ENCODE data around the gene ZFHX3.

The ZFHX3 gene

GRCh38 chr16:72946474-72947194, 101.3 kb downstream of the ZFHX3 start:
- no peak for DNase-seq

- no peak for DNase-seq
Observed at GRCh38 chr16:72946063-72946462, 101.9 kb downstream of the ZFHX3 start.

DNA sequence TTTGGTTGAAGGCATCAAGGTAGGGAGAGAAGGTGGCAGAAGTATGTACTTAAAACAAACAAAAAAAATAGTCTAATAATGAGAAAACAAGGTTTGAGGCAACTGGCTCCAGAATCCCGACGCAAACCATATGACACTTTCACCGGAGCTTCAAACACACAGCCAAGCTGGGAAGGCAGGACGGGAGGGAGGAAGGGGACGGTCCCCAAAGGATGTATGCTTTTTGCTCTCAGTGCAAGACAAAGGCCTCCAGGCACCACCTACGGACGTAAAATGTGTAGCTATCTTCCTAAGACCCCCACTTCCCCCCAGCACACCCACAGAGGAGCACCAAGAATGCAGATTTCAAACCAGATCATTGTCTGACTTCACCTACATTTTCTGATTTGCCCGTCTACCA, 102.3 kb downstream of the ZFHX3 start:
- no peak for DNase-seq

DNA sequence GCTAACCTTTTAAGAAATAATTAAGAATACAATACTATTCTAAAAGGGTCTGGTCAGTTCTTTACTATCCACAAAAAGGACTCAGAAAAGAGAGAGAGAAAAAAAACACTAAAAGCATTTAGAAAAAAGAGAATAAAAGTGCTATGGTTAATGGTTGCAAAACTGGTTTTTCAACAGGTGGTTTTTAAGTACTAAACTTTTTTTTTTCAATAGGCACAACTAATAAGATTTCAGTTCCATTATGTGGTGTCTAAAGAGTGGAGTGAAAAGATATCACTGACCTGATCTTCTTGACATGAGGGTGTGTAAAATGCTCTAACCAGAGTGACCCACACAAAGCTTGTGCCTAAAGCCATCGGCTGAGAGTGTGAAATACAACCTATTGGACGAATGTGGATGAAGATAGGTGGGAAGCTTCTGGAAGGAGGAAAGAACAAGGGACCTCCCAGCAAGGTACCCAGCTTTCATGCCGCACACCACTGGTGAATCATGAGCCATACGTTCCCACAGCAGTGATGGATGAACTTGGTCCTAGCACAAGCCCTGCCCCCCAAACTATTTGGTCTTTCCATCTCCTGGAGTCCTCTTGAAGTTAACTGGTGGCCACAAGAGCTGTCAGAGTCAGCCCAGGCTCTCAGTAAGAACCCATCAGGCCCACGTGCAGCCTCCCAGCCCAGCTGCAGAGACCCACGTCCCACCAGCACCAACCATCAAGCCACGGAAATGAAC, 103.0 kb downstream of the ZFHX3 start:
- DNase-seq, result no peak

GRCh38 chr16:72942021-72942420, 105.9 kb downstream of the ZFHX3 start:
- DNase-seq, result no peak

DNA sequence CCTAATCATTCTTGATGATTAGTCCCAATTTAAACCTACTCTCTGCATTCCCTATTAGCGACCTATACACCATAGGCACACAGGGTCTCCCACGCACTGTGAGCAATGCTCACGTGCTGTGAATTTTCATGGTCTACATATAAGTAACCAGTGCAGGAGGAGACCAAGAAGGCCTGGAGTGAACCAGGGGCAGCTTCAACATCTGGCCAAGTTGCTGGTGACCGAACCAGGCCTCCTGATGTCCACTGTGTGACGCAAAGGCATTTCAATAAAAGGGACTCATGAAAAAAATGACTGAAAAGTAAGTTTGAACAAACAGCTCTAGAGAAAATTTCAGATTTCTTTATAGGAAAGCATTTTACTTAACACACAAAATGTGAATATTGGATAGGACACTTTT, 107.0 kb downstream of the ZFHX3 start:
- no peak for DNase-seq

DNA sequence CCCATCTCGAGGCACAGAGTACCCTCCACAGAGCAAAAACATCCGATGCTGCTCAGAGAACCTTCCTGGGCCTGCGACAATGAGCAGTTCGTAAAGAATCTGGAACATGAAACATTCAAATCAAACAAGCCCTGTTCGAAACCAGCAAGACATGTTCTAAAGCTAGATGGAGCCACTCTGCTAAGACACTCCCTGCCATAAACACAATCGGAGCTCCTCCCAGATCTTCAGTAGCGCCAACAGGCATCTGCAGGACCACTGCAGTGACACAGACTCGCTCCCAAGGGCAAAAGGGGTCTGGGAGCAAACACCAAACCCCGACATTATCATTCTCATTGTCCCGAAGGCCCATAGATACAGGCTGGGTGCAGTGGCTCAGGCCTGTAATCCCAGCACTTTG, 108.7 kb downstream of the ZFHX3 start:
- no peak for DNase-seq

GRCh38 chr16:72938795-72939164, 109.1 kb downstream of the ZFHX3 start:
- DNase-seq, result no peak

DNA sequence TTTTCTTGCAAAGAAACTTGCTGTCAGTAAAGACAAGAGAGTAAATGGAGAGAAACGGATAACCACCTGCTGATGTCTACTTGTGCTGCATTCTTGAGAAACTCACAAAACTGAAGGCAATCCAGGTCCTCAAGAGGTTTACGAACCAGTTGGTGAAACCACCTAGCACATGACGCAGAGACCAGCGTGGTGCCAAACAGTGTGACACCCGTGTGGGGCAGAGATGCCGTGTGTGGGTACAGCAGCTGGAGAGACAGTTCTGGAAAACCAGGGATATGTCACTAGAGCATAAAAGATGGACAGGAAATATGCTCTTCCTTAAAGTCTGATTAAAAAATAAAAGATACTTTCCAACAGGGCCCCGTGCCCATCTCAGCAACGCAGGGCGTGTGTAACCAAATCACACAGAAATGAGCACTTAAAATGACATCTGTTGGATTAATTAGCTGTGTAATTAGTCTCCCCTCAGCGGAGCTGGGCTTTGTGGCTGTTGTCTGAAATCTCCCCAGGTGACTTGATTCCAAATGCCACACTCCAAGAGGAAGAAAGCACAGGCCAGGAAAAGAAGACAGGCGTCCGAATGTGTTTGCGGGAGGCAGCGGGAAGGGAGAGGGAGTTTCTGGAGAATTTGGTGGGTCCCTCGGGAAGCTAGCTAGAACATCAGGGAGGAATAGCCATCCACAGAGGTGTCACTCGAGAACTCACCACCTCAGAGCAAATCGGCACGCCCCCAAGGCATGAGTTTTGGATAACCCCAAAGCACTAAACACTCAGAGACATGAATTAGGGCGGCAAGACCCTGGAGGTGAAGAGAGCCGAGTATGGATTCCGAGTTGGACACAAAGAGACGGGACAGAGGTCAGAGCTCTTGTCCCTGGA, 109.8 kb downstream of the ZFHX3 start:
- DNase-seq, result peak; percentile 37

DNA sequence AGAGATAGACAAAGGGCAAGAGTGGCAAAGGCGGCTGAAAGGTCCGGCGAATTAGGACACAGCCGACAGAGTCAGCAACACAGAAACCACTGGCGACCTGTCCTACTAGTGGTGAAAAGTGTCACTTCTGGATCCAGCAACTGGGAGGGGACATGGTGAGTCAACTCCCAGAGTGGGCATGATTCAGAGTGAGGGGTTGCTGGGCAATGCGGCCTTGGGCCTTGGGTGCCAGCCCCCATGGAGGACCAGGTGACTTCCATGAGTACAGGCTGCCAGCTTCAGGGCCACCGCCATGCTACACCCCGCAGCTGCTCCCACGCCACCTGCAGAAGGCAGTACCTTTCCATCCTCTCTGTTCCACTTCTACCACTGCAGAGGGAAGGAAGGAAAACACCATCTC, 110.6 kb downstream of the ZFHX3 start:
- DNase-seq, result no peak

GRCh38 chr16:72936408-72936807, 111.5 kb downstream of the ZFHX3 start:
- DNase-seq, result no peak

GRCh38 chr16:72935896-72936295, 112.0 kb downstream of the ZFHX3 start:
- no peak for DNase-seq

GRCh38 chr16:72934636-72935403, 113.1 kb downstream of the ZFHX3 start:
- DNase-seq, result no peak

DNA sequence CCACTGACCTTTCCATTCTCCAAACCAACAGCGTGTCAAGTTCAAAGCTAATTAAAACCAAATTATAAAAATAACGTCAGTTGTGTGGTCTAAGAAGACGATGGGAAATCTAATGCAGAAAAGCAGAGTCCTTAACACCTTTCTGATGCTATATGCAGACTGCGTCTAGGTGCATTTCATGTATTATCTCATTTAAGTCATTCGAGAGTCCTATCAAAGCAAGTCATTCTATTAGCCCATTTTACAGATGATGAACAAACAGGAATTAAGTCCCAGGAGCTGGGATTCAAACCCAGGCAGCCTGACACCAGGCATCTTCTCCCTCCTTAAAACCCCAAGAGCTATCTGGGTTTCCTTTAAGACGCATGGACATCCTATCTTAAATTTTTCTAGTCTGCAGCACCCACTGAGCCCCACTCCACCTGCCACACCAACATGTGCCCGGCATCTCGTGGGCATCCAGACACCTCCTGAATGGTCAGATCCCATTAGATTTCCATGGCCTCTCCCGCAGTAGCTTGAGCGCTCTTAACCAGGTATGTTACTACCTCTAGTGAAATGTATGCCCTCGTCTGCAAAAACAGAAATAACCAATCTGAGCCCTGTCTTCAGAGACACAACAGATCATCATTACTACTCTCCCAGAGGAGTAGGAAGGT, 115.1 kb downstream of the ZFHX3 start:
- no peak for DNase-seq

DNA sequence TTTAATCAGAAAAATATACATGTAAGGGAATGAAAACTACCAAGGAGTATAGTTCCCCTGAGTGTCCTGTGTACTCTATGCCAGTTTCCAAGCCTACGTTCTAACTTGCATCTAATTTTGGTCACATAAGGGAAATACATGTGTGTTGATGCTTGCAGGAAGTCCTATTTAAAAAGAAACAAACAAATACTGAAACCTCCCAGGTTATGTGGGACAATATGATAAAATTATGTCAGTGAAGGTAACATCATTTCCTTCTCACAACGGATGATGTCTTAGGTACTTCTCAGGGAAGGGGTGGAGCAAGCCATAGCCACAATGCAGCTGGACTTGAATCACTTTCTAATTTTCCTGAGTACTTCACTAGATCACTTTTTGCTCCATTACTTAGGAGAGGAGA, 115.9 kb downstream of the ZFHX3 start:
- no peak for DNase-seq

DNA sequence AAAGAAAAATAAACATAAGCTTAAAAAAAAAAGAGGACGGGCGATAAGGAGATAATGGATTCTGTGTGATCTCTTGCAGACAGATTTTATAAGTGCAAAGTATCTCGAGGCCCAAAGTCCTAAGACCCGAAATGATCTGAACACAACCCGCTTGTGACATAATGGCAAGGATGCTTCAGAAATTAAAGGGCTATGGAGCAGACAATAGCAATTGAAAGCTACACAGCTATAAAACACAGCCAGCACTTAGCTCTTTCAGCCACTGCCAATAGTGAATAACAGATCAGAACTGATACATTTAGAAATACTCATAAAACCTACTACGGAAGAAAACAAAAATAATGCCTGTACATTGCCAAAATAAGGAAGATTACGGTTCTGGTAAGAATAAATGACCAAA, 117.5 kb downstream of the ZFHX3 start:
- no peak for DNase-seq

DNA sequence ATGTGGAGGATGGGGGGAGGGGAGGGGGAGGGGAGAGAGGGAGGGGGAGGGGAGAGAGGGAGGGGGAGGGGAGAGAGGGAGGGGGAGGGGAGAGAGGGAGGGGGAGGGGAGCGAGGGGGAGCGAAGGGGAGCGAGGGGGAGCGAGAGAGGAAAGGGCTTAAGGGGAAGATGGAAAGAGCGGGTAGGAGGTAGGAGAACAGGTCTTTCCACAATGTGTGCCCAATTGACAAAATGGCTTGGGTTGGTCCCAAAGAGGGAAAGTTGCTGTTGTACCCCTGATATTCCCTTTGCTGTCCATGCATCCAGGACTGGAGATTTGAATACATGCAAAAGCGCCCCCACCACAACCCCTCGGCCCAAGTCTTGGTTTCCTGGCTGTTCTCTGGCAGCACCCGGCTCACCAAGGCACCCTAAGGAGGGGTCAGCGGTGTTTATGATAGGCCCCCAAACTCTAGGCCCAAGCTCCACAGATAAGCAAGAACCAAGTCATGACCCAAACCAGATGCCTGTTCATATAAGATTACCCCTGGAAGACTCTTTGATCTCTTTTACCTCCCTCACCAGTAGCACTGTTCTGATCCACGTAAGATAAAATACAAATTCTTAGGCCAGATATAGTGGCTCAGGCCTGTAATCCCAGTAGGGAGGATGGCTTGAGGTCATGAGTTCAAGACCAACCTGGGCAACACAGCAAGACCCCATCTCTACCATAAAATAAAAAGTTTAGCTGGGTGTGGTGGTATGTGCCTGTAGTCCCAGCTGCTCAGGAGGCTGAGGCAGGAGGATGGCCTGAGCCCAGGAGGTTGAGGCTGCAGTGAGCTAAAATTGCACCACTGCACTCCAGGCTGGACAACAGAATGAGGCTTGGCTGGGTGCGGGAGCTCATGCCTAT, 119.6 kb downstream of the ZFHX3 start:
- DNase-seq, result no peak

- DNase-seq, result no peak
Observed at GRCh38 chr16:72927199-72928089, 120.5 kb downstream of the ZFHX3 start.

DNA sequence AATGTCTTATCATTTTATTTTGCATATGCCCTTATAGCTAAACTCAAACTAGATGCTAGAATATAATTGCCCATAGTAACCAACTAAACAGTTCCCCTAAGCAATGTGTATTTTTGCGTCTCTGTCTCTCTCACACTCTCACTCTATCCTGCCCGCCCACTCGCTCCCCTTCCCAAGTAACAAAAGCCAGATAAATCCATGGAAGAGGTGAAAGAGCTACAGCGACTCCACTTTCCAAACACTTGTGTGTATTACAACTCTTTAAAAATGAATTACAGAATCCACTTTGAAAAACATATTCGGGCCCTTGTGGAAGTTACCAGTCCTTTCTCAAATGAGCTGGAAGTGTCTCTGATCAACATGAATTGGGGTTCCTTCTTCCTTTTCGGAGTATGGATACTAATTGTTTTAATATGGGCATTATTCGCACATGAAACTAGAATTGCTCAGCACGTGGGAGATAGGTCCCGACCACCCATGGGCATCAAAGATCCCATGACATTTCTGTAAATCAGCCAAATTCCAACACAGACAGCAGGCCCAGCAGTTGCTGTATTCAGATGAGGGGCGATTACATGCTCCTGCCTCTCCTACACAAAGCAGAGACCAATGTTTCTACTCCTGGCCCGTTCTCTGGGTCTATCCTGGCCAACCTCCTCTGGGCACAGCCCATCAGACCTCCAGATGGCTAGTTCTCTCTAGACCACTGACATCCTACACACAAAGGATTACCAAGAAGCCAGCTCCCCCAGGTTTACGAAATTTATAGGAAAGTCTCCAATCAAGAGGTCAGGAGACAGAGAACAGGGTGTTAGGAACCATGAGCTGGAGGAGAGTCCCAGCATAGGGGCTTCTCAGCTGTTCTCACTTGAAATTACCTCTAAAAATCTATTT, 121.5 kb downstream of the ZFHX3 start:
- DNase-seq, result no peak

Measured in DMS 273 treated with DMSO at 0.1 percent for 48 hours (cell line).